DMS 273 (cell line): Measurements from ENCODE around the gene PRPF39.
A peak's percentile ranks its signal among the peaks of the same experiment; 100 is the strongest.
"Not testable (repeated sequence)": the region's sequence is repeated elsewhere in the genome, so short reads cannot be mapped to it uniquely, and the experiment has no call there.

Source experiments
- DNase-seq: peaks from one replicate; lab custom pipeline; 2025; ENCODE audit not compliant: unreplicated experiment; lab: John Stamatoyannopoulos, UW

The PRPF39 gene

GRCh38 chr14:45135156-45135555 lies 51.2 kb downstream of the PRPF39 start:
- peak; percentile 58 for DNase-seq

- peak; percentile 99 for DNase-seq
Measured at GRCh38 chr14:45135659-45136395, 51.9 kb downstream of the PRPF39 start, which contains the start of gene FANCM. TSS of gene FANCM (plus strand) at chr14:45135930. CDS start at chr14:45136032, 102 bp downstream.

- peak; percentile 50 for DNase-seq
Measured at GRCh38 chr14:45136399-45136798, 52.5 kb downstream of the PRPF39 start.

- DNase-seq, result no peak
Measured at GRCh38 chr14:45140661-45141187, 56.8 kb downstream of the PRPF39 start.

- DNase-seq, result not testable (repeated sequence)
Measured at GRCh38 chr14:45142083-45142482, 58.2 kb downstream of the PRPF39 start.

- no peak for DNase-seq
Measured at GRCh38 chr14:45144658-45145057, 60.7 kb downstream of the PRPF39 start.

GRCh38 chr14:45145214-45145613 lies 61.3 kb downstream of the PRPF39 start:
- no peak for DNase-seq

GRCh38 chr14:45149602-45150001 lies 65.7 kb downstream of the PRPF39 start:
- DNase-seq, result no peak

- DNase-seq, result no peak
Measured at GRCh38 chr14:45150386-45150890, 66.5 kb downstream of the PRPF39 start.

- no peak for DNase-seq
Measured at GRCh38 chr14:45156067-45156466, 72.2 kb downstream of the PRPF39 start.
